Measurements from ENCODE around the gene PKMYT1.
"Not testable (repeated sequence)": the region's sequence is repeated elsewhere in the genome, so short reads cannot be mapped to it uniquely, and the experiment has no call there.

The PKMYT1 gene

DNA sequence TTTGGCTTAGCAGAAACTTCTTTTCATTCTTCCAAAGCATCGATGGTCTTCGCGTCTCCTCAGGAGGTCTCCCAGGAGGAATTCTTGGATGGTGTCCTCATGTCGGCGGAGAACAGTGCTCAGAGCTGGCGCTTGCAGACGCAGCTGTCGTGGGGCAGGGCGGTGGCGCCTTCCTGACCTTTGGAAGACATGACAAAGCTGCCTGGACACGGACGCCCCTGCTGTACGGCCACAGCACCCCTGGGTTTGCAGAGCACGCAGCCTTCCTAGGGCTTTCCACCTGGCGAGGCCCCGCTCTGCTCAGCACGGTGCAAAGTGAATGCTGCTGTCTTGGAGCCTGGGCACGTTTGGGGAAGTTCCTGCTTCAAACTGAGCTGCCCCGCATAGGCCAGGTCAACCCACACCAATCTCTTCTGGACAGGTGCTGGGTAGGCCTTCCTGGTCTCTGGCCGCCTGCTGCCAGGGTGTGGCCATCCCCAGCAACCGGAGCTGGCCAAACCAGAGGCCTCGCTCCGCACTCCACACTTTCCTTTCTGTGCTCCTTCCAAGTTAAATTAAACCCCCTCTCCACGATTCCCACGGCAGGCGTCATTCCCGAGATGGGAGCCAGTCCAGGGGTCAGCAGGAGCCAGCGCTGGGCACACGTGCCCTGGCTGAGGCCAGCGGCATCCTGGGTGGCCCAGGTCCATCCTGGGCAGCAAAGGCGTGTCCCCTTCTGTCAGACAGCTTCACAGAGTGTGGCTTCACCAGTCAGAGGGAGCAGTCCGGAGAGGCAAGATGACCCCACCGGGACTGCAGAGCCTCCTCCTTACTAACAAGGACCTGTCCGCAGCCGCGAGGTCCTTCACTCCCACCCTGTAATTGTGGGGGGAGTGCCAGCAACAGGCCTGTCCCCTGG lies 31.2 kb downstream of the PKMYT1 start:
- H3K79me2 ChIP-seq (ENCODE audit: insufficient read depth, low read length) = no peaks in the 10 kb centered on the region
- H3K4me2 ChIP-seq (ENCODE audit: low read depth, low read length, poor library complexity, severe bottlenecking) = no peak overlapping the region
- H3F3A ChIP-seq (ENCODE audit: low read depth) = no peaks in the 10 kb centered on the region
- H3K9me2 ChIP-seq (replicated peaks; ENCODE audit: low read depth, low read length) = no peaks in the 10 kb centered on the region
- H3K4me1 ChIP-seq (ENCODE audit: insufficient read depth, low read length, poor library complexity, severe bottlenecking) = no peaks in the 10 kb centered on the region
- H3K9ac ChIP-seq (ENCODE audit: low read depth, low read length, poor library complexity, severe bottlenecking) = no peak overlapping the region
- H3K4me3 ChIP-seq (ENCODE audit: low read length, poor library complexity, severe bottlenecking) = no peak overlapping the region
- no peak for TF ChIP-seq CTCF (conservative IDR thresholded peaks at IDR 0.05; ENCODE audit: low read length)
- no peak for TF ChIP-seq EZH2phosphoT487 (IDR thresholded peaks at IDR 0.05; ENCODE audit: borderline replicate concordance)
- H3K36me3 ChIP-seq (ENCODE audit: insufficient read depth, low read length) = no peaks in the 10 kb centered on the region
- no peak overlapping the region for H2AFZ ChIP-seq (ENCODE audit: low read length)
- no peaks in the 10 kb centered on the region for H4K20me1 ChIP-seq (ENCODE audit: insufficient read depth, low read length, poor library complexity, severe bottlenecking)
- H3K9me3 ChIP-seq (ENCODE audit: insufficient read depth, low read depth, low read length) = no peaks in the 10 kb centered on the region
- no peaks in the 10 kb centered on the region for H3K27me3 ChIP-seq (ENCODE audit: insufficient read depth, low read length, poor library complexity, severe bottlenecking)

DNA sequence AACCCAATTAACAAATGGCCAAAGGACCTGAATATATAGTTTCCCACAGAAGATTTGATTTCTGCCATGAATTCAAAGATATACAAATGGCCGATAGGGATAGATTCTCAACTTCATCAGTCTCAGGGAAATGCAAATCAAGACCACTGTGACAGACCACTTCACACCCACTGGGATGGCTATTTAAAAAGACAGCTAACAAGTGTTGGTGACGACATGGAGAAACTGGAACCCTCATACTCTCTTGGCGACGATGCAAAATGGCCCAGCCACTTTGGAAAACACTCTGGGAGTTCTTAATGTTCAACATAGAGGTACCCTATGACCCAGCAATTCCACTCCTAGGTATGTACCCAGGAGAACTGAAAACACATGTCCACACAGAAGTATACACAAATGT lies 33.6 kb downstream of the PKMYT1 start:
- H3K4me1 ChIP-seq (ENCODE audit: insufficient read depth, low read length, poor library complexity, severe bottlenecking) = no peaks in the 10 kb centered on the region
- H3K4me3 ChIP-seq (ENCODE audit: low read length, poor library complexity, severe bottlenecking) = no peak overlapping the region
- H4K20me1 ChIP-seq (ENCODE audit: insufficient read depth, low read length, poor library complexity, severe bottlenecking) = no peaks in the 10 kb centered on the region
- TF ChIP-seq EZH2phosphoT487 (IDR thresholded peaks at IDR 0.05; ENCODE audit: borderline replicate concordance) = no peak
- no peak for TF ChIP-seq CTCF (conservative IDR thresholded peaks at IDR 0.05; ENCODE audit: low read length)
- H2AFZ ChIP-seq (ENCODE audit: low read length) = no peak overlapping the region
- H3K9me3 ChIP-seq (ENCODE audit: insufficient read depth, low read depth, low read length) = no peaks in the 10 kb centered on the region
- no peak overlapping the region for H3K9ac ChIP-seq (ENCODE audit: low read depth, low read length, poor library complexity, severe bottlenecking)
- H3K36me3 ChIP-seq (ENCODE audit: insufficient read depth, low read length) = no peaks in the 10 kb centered on the region
- no peaks in the 10 kb centered on the region for H3K9me2 ChIP-seq (replicated peaks; ENCODE audit: low read depth, low read length)
- H3F3A ChIP-seq (ENCODE audit: low read depth) = no peaks in the 10 kb centered on the region
- no peaks in the 10 kb centered on the region for H3K79me2 ChIP-seq (ENCODE audit: insufficient read depth, low read length)
- H3K4me2 ChIP-seq (ENCODE audit: low read depth, low read length, poor library complexity, severe bottlenecking) = no peak overlapping the region
- no peaks in the 10 kb centered on the region for H3K27me3 ChIP-seq (ENCODE audit: insufficient read depth, low read length, poor library complexity, severe bottlenecking)

DNA sequence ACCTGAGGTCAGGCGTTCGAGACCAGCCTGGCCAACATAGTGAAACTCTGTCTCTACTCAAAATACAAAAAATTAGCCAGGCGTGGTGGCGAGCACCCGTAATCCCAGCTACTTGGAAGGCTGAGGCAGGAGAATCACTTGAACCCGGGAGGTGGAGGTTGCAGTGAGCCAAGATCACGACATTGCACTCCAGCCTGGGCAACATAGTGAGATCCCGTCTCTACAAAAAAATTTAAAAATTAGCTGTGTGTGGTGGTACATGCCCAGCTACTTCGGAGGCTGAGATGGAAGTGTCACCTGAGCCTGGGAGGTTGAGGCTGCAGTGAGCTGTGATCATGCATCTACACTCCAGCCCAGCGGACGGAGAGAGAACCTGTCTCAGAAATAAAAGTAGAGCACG lies 36.5 kb downstream of the PKMYT1 start:
- not testable (repeated sequence) for H3K9me3 ChIP-seq (ENCODE audit: insufficient read depth, low read depth, low read length); H3K36me3 ChIP-seq (ENCODE audit: insufficient read depth, low read length); H3K9ac ChIP-seq (ENCODE audit: low read depth, low read length, poor library complexity, severe bottlenecking); H2AFZ ChIP-seq (ENCODE audit: low read length); H3K4me1 ChIP-seq (ENCODE audit: insufficient read depth, low read length, poor library complexity, severe bottlenecking); H4K20me1 ChIP-seq (ENCODE audit: insufficient read depth, low read length, poor library complexity, severe bottlenecking); H3K79me2 ChIP-seq (ENCODE audit: insufficient read depth, low read length); H3K27me3 ChIP-seq (ENCODE audit: insufficient read depth, low read length, poor library complexity, severe bottlenecking); H3F3A ChIP-seq (ENCODE audit: low read depth); H3K9me2 ChIP-seq (replicated peaks; ENCODE audit: low read depth, low read length); H3K4me2 ChIP-seq (ENCODE audit: low read depth, low read length, poor library complexity, severe bottlenecking); H3K4me3 ChIP-seq (ENCODE audit: low read length, poor library complexity, severe bottlenecking)

GRCh38 chr16:2942045-2942444 lies 38.2 kb downstream of the PKMYT1 start:
- no peaks in the 10 kb centered on the region for H3K79me2 ChIP-seq (ENCODE audit: insufficient read depth, low read length)
- H3K4me1 ChIP-seq (ENCODE audit: insufficient read depth, low read length, poor library complexity, severe bottlenecking) = no peaks in the 10 kb centered on the region
- no peaks in the 10 kb centered on the region for H4K20me1 ChIP-seq (ENCODE audit: insufficient read depth, low read length, poor library complexity, severe bottlenecking)
- no peaks in the 10 kb centered on the region for H3K27me3 ChIP-seq (ENCODE audit: insufficient read depth, low read length, poor library complexity, severe bottlenecking)
- no peaks in the 10 kb centered on the region for H3K9me3 ChIP-seq (ENCODE audit: insufficient read depth, low read depth, low read length)
- peaks cover 9% of the 10 kb centered on the region; the same call in 1 of the 2 replicates for H3K36me3 ChIP-seq (ENCODE audit: insufficient read depth, low read length)
- no peaks in the 10 kb centered on the region for H3K9me2 ChIP-seq (replicated peaks; ENCODE audit: low read depth, low read length)
- TF ChIP-seq CTCF (conservative IDR thresholded peaks at IDR 0.05; ENCODE audit: low read length) (no peak), EZH2phosphoT487 (IDR thresholded peaks at IDR 0.05; ENCODE audit: borderline replicate concordance) (no peak)
- H3F3A ChIP-seq (ENCODE audit: low read depth) = no peaks in the 10 kb centered on the region
- no peak overlapping the region for H3K9ac ChIP-seq (ENCODE audit: low read depth, low read length, poor library complexity, severe bottlenecking)
- no peak overlapping the region for H3K4me3 ChIP-seq (ENCODE audit: low read length, poor library complexity, severe bottlenecking)
- H3K4me2 ChIP-seq (ENCODE audit: low read depth, low read length, poor library complexity, severe bottlenecking) = no peak overlapping the region
- no peak overlapping the region for H2AFZ ChIP-seq (ENCODE audit: low read length)
